SK-N-SH (cell line): ENCODE data around the gene PUM1.

Experiments used
- CTCF ChIP-seq: fragments of 200-600 bp; sonication (generic); IDR thresholded peaks from 2 replicates; pipeline ENCODE4 v1.6.1; 2017; ENCODE audit warnings: antibody characterized with exemption, mild to moderate bottlenecking, moderate library complexity
- FOXJ3 ChIP-seq: sonication (generic); formaldehyde crosslinking; IDR thresholded peaks from 2 replicates; pipeline ENCODE4 v1.5.1; 2020; ENCODE audit warnings: mild to moderate bottlenecking, missing genetic modification reagents
- GABPA ChIP-seq: IDR thresholded peaks from 2 replicates; pipeline ENCODE4 v1.4.0; 2012; ENCODE audit warnings: low read depth, mild to moderate bottlenecking
- JUND ChIP-seq: IDR thresholded peaks from 2 replicates; pipeline ENCODE4 v1.4.0; 2012
- NFIC ChIP-seq: IDR thresholded peaks from 2 replicates; pipeline ENCODE4 v1.4.0; 2012; ENCODE audit warnings: borderline replicate concordance
- POLR2AphosphoS5 ChIP-seq: IDR thresholded peaks from 2 replicates; pipeline ENCODE4 v1.6.1; 2012; ENCODE audit warnings: low read depth, low read length
- RAD21 ChIP-seq: IDR thresholded peaks from 2 replicates; pipeline ENCODE4 v1.6.1; 2012; ENCODE audit warnings: mild to moderate bottlenecking, low read length
- RCOR1 ChIP-seq: fragments of 150-350 bp; IDR thresholded peaks from 2 replicates; pipeline ENCODE4 v1.6.1; 2017; ENCODE audit warnings: antibody characterized with exemption, low read length
- REST ChIP-seq: IDR thresholded peaks from 2 replicates; pipeline ENCODE4 v1.6.1; 2012; ENCODE audit warnings: mild to moderate bottlenecking, low read depth, low read length, moderate library complexity
- RXRA ChIP-seq: IDR thresholded peaks from 2 replicates; pipeline ENCODE4 v1.4.0; 2012; ENCODE audit warnings: low read depth, mild to moderate bottlenecking, borderline replicate concordance
- TCF12 ChIP-seq: IDR thresholded peaks from 2 replicates; pipeline ENCODE4 v1.4.0; 2012
- USF2 ChIP-seq: fragments of 150-350 bp; IDR thresholded peaks from 2 replicates; pipeline ENCODE4 v1.6.1; 2017; ENCODE audit warnings: antibody characterized with exemption, low read length, low read depth, borderline replicate concordance

DNA sequence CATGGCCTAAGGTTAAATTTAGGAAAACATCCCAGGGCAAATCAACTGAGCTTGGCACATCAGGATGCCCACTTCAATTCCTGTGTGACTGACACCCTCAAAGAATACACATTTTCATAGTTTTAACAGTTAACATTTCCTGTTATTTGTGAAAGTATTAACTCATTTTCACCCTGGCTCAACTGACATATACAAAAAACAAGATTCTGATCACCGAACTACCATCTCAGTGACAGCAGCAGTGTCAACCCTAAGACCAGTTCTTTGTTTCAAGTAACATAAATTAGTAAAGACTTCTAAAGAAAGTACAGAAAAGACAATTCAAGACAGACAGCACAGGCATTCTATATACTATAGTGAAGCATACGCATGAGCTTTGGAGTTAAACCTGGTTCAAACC, 88.0 kb downstream of the PUM1 start:
- no peak for TF ChIP-seq JUND
- no peak for TF ChIP-seq CTCF
- no peak for TF ChIP-seq FOXJ3
- TF ChIP-seq TCF12: no peak
- TF ChIP-seq RCOR1: no peak
- no peak for TF ChIP-seq GABPA
- TF ChIP-seq NFIC: no peak
- no peak for TF ChIP-seq POLR2AphosphoS5
- no peak for TF ChIP-seq RAD21
- no peak for TF ChIP-seq USF2
- no peak for TF ChIP-seq REST
- TF ChIP-seq RXRA: no peak
